Eye (tissue), 1 donor: Measurements from ENCODE around the gene PNPLA2.
A peak's percentile ranks its signal among the peaks of the same experiment; 100 is the strongest.

Source experiments
- DNase-seq: peaks from one replicate; pipeline ENCODE4 v3.0.0-alpha.2; 2015

Gene PNPLA2

GRCh38 chr11:818396-819128, at the start of gene PNPLA2:
PNPLA2 (plus strand) TSS chr11:818914; CDS start chr11:819719, 805 bp downstream.
- DNase-seq: no peak

DNA sequence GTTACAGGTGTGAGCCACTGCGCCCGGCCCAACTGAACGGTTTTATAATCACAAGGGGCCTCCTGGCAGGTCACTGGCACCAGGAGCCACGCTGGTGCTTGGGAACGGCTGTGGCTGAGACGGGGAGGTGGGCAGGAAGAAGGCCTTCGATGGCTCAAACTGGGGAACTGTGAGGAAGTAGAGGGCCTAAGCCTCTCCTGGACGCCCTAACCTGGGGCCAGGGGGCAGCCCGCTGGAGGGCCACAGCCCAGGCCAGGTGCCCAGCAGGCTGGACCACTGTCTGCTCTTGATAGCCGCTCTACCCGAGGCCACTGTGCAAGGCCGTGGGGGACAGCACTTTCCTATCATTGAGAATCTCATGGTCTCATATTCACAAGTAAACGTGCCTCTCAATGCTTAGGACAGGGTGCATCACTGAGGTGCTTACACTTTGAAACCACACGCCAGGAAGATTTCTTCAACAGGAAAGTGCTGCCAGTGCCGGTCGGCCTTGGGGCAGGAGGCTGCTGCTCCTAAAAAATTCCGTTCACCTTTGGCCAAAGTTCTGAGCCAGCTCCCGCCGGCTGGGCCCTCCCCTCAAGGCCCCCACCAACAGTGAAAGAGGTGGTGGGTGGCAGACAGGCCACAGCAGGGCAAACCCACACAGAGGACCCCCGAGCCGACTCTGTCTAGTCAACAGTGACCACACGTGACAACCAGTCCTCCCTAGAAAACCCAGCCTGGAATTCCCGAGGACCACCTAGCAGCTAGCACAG, 48.6 kb upstream of the PNPLA2 start:
- DNase-seq: no peak

DNA sequence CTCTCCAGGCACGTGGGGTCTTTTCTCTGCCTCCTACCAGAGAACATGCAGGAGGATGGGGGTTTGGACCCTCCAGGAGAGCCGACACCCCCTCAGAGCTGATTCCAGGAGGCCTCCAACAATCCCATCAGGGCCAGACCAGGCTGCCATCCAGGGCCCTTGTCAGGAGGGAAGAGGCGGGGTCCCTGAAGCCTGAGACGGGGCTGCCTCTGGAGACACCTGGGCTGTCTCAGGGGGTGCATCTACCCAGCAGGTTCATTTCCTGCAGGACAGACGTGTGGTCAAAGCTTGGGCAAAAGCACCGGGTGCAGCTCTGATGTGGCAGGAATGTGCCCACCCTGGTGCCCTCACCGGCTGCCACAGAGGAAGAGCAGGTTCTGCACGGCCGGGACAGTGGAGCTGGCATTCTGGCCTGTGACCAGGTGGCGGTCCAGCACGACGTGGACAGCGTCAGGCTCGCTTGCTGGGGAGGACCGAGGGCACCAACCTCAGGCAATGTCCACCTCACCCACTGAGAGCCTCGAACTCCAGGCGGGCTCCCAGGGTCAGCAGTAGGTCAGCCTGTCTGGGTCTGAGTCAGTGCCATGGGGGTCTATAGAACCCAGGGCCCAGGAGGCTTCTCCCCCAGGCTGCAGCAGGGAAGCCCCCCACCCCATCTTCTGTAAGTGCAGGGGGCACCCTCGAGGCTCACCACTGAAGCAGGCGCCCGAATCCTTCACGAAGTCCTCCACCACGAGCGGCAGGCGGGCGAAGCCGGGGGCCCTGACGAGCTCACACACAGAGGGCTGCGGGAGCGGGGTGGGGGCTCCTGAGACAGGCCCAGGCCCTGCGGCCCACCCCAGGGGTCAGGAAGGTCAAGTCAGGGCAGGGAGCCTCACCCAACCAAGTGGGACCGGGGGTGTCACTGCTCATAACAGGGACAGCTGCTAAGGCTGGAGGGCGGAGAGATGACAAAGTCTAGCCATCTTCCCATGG, 47.8 kb upstream of the PNPLA2 start:
- no peak for DNase-seq

DNA sequence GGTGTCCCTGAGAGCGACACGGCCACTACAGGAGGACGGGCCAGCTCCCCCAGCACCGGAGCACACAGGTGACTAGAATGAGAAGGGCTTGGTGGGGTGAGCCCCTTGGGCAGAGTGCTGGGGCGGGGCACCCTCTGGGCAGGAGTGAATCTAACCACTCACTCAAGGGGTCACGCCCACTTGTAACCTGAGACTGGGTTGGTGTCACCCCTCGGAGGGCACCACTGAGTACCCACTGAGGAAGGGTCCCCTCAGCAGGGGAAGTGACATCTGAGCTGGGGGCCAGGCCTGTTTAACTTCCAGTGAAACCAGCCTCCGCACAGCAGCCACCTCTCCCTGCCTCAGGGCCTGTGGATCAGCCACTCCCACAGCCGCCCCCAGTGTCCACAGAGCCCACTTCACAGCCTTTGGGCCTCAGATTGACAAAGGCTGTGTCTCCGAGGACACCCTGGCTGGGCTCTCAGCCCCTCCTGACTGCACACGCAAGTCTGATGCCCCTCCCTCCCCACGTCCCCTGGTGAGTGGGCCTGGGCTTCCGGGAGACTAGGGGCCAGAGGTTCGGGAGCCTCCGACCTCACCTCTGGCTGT, 47.0 kb upstream of the PNPLA2 start:
- no peak for DNase-seq

DNA sequence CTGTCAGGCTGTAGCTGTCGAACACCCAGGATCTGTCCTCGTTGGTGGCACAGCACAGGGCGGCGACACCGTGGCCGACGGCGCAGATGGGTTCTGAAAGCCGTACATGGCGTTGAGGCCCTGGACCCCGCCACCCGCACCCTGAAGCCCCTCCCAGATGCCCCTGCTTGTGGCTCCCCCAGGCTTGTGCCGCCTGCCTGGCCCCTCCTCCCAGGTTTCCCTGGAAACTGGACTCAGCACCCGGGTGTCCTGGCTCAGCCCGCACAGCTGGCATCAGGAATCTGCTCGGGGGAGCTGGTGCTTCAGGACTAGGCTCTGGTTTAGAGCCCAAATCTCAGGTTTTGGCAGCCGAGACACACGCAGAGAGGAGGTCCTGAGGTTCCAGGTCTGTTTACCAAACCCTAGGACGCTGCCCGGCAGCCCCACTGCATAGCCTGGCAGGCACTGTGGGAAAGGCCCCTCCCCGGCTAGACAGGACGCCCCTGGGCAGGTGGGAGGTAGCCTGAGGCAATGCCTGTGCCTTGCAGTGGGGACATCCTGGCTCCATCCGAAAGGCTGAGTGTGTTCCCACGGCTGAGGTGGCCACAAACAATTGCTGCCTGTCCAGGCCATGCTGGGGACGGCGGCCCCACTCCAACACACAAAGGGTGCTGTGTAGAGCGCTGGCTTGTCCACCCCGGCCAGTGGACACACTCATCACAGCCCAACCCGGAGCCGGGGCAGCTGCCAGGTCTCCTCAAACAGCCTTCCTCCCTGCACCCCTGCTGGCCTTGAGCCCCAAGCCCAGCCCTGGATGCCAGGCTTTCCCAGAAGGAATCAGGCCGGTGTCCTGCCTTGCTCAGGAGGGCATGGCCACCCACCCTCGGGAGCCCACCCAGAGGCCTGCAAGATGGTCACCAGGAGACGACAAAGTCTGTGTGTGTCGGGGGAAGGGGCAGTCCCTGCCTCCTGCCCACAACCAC, 46.0 kb upstream of the PNPLA2 start:
- no peak for DNase-seq

DNA sequence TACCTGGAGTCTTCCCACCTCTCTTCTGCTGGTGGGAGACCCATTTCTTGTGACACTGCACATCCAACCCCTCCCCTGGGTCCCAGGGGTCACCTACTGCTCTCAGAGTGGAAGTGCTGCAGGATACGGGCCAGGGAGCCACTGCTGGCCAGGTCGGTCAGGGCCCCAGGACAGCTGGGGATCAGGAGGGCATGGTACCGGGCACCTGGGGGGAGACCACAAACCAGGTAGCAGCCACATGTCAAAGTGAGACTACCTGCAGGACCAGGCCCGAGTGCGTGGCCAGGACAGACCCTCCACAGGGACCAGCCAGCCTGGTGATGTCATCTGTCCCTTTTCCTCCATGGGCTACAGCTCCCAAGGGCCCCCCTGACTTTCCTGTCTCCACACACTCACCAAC, 45.3 kb upstream of the PNPLA2 start:
- no peak for DNase-seq

DNA sequence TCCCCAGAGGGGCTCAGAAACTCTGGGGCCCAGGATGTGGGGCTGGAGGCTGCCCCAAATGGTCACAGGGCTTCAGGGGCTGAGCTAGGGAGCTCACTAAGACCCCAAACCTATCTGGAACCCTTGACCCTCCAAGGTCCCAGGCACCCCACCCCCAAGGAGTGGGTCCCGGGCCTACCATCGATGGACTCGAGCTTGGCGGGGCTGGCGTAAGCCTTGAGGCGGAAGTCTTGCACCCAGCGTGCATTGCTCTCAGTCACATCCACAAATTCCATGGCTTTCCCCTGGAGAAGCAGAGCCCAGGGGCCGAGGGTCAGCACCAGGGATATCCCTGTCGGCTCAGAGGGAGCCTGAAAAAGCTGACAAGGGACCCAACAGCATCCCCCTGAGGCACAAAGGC, 44.9 kb upstream of the PNPLA2 start:
- no peak for DNase-seq

DNA sequence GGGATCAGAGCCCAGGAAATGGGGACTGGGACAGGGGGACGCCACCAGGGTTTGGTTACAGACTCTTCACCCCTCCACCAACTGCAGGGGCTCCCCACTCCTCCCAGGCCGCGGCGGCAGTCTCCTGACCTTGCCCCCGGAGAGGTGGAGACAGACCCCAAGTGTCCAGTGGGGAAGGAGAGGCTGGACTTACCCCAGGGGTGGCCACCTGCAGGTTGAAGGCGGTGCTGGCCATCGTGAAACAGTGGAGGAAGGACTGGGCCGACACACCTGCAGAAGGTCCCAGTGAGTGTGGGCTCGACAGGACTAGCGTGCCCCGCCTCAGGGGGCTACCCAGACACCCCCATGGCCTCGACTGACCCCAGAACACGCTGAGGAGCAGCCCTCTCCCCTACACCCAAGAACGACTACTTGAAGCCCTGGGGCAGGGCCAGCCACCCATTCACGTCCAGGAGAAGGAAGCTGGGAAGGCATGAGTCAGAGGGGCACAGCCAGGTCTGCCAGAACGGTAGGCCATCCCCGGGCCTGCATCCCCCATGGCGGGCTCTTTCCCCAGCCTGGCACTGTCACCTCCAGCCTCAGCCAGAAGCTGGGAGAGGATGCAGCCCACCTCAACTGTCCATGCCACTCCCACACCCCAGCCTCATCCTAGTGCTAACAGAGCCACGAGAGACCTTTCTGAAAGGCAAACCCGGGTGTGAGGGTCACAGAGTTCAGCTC, 43.7 kb upstream of the PNPLA2 start:
- no peak for DNase-seq

DNA sequence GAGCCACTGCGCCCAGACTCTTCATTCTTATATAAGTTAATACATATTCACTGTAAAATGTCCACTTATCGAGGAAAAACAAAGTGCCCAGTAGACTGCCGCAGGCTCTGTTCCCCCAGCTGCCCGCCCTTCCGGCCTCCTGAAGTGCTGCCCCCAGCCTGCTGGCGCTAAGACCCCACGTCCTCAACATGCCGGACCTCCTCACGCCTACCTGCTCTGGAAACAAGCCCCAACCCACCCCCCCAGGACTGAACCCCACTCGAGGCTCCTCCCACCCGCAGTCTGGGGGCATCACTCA, 42.5 kb upstream of the PNPLA2 start:
- no peak for DNase-seq

DNA sequence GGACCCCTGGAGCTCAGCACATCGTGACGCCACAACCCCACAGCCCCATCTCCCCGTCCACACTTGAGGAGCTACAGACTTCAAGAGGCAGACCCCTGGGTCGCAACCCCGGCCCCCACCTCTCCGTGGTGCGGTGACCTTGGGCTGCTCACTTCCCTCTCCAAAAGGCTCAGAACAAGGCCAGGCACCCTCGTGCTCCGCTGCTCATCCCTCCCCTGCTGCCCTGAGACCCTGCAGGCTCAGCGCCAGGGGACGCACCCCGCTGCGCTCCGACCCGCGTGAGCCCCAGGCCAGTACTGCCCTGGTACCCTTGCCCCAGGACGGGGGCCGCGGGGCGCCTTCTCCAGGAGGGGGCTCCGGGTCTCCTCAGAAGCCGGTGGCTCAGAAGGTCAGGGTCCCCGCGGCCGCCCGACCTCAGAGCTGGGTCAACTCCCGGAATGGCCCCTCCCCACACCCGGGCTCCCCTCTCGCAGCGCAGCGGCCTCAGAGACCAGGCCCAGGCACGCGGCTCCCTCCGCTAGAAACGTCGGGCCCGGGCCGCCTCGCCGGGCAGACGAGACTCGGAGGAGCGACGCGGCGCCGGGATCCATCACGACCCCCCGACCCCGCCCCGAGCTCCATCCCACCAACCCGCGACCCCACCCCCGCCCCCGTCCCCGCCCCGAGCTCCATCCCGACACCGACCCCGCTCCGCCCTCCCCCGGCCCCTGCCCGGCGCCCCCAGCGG, 42.0 kb upstream of the PNPLA2 start:
- peak; percentile 71 for DNase-seq

DNA sequence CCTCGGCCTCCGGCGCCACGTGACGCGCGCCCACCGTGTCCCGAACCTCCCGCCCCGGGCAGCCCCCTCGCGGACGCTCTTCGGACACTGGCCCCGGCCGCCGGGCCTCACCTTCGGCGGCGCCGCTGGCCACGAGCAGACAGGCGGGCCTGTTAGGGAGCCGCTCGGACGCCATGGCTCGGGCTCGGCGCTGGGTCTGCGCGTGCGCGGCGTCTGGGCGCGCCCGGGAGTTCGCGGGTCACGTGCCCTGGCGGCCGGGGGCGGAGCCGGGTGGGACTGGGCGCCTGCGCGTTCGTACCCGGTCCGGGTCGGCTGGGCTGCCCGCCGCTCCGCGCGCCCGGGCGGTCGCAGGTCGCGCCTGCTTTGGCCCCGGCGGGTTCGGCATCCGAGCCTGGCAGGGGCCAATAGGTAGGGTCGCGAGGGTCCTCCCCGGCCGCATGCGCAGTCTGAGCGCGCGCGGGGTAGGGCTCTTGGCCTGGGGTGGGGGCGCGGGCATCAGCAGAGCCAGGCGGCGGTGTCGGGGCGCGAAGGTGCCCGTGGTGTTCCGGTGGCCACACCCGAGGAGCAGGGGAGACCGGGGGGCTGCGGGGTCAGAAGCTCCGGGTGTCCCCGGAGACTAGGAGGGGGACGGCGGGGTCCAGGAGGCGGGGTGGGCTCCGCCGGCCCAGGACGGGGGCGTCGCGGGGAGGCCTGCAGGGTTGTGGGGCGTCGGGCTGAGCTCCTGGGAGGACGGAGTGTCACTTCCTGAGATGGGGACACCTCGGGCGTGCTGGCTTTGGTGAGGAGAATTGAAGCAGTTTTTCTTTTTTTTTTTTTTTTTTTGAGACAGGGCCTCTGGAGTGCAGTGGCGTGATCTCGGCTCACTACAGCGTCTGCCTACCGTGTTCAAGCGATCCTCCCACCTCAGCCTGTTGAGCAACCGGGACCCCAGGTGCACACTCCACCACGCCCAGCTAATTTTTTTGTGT, 41.1 kb upstream of the PNPLA2 start, which contains the start of gene GATD1:
GATD1 (minus strand) TSS at position 200 of the 968 bp plus-strand sequence; CDS start at position 175, 25 bp downstream.
- DNase-seq: peak; percentile 97

DNA sequence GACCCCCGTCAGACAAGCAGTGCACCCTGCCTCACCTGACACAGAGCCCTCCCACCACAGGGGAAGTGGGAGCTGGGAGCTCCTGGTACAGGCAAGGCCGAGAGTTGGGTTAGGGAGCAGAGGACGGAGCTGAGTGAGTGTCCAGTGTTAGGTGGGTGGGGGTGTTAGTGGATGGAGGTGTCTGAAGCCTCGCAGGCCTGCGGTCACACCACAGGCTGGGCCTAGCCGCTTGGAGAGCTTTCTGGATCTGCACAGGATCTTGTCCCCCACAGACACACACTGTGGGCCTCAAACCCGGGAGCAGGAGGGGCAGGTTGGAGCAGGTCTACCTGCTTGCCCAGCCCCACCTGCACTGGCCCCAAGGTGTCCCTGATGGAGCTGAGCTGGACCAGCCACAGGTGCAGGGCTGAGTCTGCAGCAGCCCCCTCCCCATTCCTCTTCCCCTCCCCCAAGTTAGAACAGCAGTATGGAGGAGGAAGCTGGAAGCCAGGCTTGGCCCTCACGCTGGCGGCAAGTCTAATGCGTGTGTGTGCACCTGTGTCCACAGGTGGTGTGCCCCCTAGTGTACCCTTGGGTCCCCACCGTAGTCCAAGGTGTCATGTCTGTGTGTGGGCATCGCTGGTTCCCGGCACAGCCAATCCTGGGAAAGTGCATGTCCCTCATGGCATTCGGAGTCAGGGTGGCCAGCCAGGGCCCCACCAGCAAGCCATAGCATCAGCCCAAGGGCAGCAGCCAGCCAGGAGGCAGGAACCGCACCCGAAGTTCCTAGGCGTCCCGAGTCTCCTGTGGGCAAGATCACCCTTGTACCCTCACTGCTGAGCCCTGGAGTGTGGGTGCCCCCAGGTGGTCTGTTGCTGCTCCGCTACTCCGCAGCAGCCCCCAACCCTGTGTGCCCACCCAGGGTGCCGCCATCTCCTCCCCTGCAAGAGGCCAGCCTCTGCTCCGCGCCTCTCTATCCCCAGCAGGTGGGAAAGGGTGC, 39.4 kb upstream of the PNPLA2 start:
- DNase-seq: no peak

GRCh38 chr11:779955-780532, 38.7 kb upstream of the PNPLA2 start:
- no peak for DNase-seq

- DNase-seq: no peak
Observed at GRCh38 chr11:782264-783174, 36.2 kb upstream of the PNPLA2 start.

DNA sequence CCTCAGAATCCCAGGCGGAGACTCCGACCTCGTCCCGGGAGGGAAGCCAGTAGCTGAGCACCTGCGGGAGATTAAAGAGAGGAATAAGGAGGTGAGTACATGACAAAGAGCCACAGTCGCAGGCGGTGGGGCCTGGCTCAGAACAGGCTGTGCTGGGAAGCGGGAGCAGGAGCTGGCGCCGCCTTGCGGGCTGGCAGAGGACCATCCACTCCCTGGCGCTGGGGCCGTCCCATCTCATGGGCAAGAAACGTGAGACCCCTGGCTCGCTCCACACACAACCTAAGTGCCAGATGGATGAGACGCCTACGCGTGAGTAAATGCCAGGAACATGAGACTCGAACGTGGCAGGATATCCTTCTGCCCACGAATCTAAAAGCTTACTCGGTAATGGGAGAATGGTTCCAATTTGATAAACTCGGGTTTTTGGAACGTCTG, 35.1 kb upstream of the PNPLA2 start:
- DNase-seq: peak; percentile 92
